Right renal cortex interstitium (tissue), 3 donors: ENCODE measurements around the gene MRPL9. TPM values are rescaled to one million over a fixed set of nuclear protein-coding genes. Genes with fewer than 3 reads are reported as not detected.
A peak's percentile ranks its signal among the peaks of the same experiment; 100 is the strongest.
"Not testable (repeated sequence)": the region's sequence is repeated elsewhere in the genome, so short reads cannot be mapped to it uniquely, and the experiment has no call there.

Experiments used
- DNase-seq, 3 donors: peaks; one replicate each; pipeline ENCODE4 v3.0.0-alpha.2; 2013; ENCODE audit warnings: low read depth in 3 of 3, low spot score in 2 of 3
- polyA plus RNA-seq, 3 donors: library from polyadenylated mRNA; unstranded; fragments of 120-200 nt; gene quantifications; one replicate each; pipeline ENCODE4 v1.2.1, GENCODE V29; 2013; ENCODE audit not compliant: insufficient read length in 3 of 3

Gene MRPL9
- polyA plus RNA-seq, 3 donors, result 115 to 123 (median 119) TPM

GRCh38 chr1:151787689-151788088, 24.4 kb upstream of the MRPL9 start:
- DNase-seq, result no peak

- no peak for DNase-seq
These were observed 20.5 kb upstream of the MRPL9 start for GRCh38 chr1:151783796-151784195.

- DNase-seq, result no peak
These were observed 19.4 kb upstream of the MRPL9 start for GRCh38 chr1:151782741-151783140.

DNA sequence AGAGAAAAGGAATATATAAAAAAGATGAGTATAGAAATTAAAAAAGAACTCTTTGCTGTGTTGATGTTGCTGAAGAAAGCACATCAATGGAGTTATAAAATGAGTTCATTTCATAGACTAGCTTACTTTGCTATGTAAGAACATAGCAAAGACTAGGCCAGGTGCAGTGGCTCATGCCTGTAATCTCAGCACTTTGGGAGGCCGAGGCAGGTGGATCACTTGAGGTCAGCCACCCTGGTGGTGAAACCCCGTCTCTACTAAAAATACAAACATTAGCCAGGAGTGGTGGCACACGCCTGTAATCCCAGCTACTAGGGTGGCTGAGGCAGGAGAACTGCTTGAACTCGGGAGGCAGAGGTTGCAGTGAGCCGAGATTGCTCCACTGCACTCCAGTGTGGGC, 18.7 kb upstream of the MRPL9 start:
- DNase-seq, result not testable (repeated sequence)

DNA sequence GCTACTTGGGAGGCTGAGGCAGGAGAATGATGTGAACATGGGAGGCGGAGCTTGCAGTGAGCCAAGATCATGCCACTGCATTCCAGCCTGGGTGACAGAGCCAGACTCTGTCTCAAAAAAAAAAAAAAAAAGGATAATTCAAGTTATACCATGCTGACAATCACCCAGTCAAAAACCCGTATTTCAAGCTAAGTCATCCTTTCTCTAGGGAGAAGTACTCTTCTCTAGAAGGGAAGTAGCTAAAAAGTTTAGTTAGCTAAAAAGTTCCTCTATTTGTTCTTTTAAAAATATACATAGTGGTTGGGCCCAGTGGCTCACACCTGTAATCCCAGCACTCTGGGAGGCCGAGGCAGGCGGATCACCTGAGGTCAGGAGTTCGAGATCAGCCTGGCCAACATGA, 17.4 kb upstream of the MRPL9 start:
- not testable (repeated sequence) for DNase-seq

DNA sequence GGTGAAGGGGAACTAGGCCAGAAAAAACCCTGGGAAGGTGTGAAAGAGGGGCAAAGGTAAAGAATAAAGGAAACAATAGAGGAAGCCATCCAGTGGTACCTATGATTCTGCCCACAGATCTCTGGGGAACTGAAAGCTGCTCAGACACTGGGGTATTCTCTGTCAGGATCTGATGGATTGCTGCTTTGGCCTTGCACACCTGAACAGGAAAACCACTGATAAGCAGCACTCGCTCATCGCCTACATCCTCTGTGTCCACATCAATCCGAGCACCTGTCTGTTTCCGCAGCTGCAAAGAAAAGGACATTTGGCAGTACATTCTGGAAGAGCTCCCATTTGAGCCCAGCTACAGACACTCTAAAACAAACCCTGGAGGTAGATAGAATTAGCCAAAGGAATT, 16.6 kb upstream of the MRPL9 start:
- no peak for DNase-seq

GRCh38 chr1:151777317-151777716, 14.0 kb upstream of the MRPL9 start:
- DNase-seq, result no peak

- no peak for DNase-seq
These were observed 13.4 kb upstream of the MRPL9 start for GRCh38 chr1:151776665-151777062.

DNA sequence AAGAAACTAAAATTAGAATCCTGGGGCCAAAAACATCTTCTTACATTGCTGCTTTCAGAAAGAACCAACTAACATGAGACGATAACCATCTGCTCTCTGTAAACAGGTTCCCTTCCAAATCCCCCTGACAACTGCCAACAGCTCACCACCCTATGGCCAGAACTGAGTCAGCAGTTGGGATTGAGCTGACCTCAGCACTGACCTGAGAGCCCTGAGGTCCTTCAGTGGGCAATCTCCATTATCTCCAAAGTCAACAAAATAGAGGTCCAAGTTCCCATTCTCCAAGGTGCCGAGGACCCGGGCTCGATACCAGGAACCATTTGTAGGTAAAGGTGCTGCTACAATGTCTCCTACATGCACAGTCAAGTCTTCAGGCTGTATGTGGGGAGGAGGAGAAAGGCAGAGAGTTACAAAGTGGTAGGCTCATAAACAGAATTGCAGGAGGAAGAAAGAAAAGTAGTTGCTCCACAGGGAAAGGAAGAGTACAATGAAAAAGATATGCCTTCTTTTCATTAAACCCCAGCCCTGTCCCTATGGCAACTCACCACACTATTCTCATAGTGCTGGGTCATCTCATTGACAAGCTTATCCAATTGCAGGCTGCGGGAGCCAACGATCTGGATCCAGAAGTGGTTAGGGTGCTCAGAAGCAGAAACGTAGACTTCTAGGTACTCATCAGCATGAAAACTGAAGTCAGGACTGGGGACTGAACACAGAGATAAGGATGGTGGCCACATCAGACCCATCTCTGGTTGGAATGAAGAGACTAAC, 12.8 kb upstream of the MRPL9 start:
- no peak for DNase-seq

DNA sequence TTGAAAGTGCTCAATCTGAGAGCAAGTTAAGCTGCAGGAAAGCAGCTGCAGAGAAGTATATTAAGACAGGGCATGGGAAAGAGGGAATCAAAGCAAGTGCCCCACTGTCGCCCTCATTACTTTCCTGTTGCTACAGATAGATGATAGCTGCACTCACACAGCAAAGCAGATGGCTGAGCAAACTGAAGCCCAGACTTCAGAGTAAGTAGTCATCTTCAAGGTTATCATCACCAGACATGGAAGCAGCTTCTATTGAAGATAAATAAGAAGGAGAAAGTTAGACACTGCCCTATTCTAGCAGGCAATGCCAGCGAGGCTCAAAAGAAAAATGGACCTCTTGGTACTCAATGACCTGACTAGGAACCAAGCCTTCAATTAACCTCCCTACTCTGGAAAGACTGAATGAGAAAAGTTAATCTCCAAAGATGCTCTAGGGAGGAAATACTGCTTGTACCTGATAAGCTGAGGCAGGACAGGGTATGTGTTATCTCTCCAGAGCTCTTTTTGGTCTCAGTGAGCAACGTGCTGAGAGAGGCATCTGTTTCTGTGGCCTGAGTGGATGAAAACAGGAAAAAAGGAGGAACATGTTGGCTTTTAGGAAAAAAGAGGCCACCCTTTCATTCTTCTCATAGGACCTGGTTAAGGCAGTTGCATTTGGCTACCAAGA, 11.1 kb upstream of the MRPL9 start:
- DNase-seq, result no peak

- no peak for DNase-seq
These were observed 10.4 kb upstream of the MRPL9 start for GRCh38 chr1:151773702-151774101.

DNA sequence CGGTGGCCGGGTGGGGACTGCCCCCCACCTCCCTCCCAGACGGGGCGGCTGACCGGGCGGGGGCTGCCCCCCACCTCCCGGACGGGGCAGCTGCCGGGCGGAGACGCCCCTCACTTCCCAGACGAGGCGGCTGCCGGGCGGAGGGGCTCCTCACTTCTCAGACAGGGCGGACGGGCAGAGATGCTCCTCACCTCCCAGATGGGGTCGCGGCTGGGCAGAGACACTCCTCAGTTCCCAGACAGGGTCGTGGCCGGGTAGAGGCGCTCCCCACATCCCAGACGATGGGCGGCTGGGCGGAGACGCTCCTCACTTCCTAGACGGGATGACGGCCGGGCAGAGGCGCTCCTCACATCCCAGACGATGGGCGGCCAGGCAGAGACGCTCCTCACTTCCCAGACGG, 6.0 kb upstream of the MRPL9 start:
- DNase-seq, result not testable (repeated sequence)

GRCh38 chr1:151768351-151769066, 5.2 kb upstream of the MRPL9 start:
- peak in 1 of 3 donors; percentile 12 for DNase-seq

DNA sequence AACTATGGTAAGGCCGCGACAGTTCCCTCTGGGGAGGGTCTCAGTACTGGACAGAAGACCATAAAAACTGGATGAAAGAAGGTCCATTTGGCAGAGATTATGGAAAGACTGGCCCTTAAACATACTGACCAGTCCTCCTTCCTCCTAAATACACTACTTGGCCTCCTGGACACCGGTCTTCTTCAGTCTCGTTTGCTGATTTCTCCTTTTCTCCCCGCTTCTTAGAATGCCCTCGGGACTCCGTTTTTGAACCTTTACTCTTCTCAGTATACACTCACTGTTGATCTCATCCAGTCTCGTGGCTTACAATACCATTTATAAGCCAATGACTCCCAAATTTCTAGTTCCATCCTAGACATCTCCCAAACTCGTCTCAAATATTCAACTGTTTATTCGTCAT, 694 bp upstream of the MRPL9 start:
- no peak for DNase-seq

GRCh38 chr1:151760597-151761385, 2.5 kb downstream of the MRPL9 start:
- no peak for DNase-seq

DNA sequence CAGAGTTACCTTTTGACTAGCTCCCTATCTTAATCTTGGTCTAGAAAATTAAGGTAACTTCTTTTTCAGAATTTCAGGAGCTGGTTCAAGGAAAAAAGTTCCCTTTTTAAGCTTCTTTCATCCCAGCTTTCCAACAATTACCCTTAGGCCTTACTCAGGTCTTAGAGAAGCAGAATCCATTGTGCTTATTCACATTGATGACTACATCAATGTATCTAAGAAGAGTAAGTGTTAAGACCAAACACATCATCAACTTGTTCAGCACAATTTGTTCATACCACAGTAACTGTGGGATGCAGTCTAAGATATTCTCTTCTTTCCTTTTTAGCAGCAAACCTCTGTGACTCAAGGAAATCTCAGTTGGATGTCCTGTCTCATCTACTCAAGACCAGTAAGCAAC, 4.1 kb downstream of the MRPL9 start:
- no peak for DNase-seq

DNA sequence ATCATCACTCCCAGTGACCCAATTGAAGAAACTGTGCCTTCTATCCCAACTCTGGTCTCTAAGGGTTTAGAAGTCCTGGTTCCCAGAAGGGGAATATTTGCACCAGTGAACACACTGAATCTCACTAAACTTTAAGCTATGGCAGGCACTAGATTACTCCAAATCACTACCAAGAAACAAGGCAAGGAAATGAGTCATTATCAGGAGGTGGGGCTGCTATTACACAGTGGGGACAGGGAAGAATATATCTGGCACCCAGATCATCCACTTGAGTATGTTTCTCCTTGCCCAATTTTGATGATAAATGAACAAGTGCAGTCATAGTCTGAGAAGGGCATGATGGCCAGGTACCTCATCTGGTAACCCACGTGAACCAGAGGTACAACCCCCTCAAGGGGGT, 7.0 kb downstream of the MRPL9 start:
- no peak for DNase-seq

GRCh38 chr1:151741516-151741915, 21.8 kb downstream of the MRPL9 start:
- DNase-seq, result no peak

DNA sequence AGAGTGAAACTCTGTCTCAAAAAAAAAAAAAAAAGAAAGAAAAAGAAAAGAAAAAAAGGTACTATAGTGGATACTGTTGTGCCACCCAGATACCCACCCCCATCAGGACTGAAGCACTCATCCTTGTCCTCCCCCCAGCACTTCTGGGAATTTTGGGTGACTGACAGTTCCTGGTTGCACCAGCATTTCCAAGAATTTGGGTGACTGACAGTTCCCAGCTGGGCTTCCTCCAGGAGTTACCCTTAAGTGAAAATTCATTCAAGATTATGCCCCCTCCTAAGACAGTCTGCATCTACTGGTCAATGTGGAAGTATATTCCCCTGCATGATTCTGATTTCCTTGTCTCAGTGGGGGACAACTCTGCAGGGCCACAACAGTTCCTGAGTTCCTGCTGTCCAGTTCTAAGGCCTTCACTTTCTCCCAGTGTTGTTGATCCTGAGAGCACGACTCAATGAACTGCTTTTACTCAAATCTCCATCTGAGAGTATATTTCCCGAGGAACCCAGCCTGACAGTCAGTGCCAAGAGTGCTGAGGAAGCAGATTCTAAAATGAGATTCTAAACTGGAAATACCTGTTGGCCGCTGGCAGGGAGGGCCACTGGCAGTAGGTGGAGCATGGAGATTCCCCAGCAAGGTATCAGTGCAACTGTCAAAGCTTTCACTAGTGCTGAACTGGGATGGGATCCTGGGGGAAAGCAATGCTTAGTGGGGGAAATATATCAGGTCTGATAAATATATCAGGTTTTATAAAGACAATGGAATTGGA, 23.5 kb downstream of the MRPL9 start:
- DNase-seq, result no peak

DNA sequence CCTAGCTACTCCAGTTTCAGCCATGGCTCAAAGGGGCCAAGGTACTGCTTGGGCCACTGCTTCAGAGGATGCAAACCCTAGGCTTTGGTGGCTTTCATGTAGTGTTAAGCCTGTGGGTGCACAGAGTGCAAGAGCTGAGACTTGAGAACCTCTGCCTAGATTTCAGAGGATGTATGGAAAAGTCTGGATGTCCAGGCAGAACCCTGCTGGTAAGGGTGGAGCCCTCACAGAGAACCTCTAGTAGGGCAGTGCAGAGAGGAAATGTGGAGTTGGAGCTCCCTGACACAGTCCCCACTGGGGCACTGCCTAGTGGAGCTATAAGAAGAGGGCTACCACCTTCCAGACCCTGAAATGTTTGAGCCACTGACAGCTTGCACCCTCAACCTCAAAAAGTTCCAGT, 25.8 kb downstream of the MRPL9 start:
- no peak for DNase-seq
